Measurements from ENCODE around the gene PARP8. TPM values are rescaled to one million over a fixed set of nuclear protein-coding genes. Genes with fewer than 3 reads are reported as not detected.

PARP8 gene
- polyA plus RNA-seq, 1 donor = 7.7 TPM

DNA sequence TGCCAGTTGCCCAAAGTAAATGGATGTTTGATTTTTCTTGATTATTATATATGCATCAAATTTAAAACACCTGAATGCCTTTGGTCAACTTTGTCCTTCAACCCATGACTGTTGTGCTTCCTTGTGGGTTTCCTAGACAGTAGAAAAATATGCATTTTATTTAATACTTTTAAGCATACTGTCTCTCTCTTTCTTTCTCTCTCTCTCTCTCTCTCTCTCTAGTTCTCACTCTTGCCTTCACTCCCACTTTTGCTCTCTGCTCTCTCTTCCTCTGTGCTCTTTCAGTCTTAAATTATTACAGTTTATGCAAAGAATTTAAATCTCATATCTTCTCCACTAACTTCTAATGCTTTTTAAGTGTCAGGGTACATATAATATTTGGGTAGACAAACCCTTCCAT lies 173.0 kb downstream of the PARP8 start:
- DNase-seq (ENCODE audit: low read depth) = no peak

DNA sequence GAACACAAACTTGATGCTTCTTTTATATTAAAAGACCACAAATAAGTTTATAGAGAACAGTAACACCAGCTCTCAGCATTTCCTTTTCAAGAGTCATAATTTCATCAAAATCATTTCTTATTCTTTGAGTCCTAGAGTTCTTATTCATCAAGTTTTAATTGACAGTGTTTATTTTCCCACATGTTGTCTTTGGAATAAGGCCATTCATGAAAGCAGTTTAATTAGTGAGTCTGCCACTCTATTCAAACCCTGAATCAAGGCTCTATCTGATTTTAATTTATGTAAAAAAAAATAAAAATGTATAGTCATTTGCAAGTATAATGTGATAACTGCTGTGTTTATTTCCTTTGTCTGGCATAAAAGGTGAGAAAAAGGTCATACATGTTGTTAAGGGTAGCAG lies 176.7 kb downstream of the PARP8 start:
- no peak for DNase-seq (ENCODE audit: low read depth)

DNA sequence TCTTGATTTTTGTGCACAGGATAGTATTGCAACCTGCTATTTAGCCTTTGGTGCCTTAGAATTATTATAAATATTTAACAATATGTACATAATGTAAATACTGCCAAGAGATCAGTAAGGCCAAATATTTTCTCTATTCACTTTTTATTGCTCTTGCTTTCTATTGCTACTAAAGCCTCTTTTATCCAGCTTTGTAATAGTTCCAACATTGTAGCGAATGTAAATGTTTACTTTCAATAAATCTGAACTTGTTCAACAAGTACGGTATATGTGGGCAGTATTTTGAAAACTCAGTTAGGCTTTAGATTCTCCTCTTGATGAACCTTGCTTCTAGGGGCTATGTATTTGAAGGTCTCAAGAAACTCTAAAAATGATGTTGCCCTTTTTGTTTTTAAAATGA lies 179.8 kb downstream of the PARP8 start:
- no peak for DNase-seq (ENCODE audit: low read depth)

DNA sequence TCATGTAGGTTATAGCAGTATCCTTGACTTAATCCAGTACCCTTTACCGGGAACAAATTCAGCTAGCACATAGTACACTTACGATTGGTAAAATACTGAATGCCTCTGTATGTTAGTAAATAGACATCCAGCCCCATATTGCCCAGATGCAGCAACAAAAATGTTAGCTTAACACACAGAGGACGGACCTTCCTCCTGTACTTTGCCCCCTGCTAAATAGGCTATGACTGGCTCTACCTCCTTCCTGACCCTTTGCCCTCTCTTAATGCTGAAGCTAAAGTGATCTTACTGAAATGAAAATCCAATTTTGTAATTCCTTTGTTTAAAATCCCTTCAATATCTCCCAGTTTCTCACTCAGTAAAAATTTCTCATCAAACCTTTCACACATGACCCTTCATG lies 183.1 kb downstream of the PARP8 start:
- no peak for DNase-seq (ENCODE audit: low read depth)

DNA sequence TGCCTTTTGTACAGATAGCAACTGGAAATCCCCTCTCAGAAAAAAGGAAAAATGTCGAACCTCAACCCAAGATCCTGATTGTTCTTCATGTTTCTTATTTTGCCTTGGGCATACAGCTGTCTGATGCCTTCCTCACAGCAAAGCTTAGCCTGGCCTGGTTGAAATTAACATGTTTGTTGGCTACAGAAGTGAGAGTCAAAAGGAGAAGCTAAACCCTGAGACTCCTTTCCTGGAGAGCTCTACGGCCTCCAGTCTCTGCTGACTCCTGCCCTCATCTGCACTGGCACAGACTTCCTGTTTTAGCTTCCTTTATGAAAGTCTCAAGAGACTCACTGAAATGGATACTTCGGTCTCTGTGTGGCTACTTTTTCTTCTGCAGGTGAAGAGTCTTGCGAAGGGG lies 186.7 kb downstream of the PARP8 start:
- DNase-seq (ENCODE audit: low read depth) = no peak

DNA sequence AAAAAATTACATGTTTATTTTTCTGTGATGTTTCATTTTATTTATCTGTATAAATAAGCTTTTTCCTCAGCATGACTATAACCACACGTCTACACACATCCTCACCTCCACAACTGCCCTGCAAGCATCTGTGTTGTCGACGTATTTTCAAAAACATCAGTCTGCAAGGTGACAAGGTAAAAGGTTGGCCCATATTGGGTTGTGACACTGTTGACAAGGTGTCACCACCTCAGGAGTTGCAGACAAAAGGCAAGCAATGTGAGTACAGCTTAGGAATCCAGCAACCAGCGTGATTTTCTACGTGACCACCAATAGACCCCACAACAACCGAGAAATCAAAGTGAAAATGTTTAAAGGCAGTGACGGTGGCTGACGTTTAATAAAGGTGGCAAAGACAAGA lies 187.6 kb downstream of the PARP8 start:
- DNase-seq (ENCODE audit: low read depth) = no peak

DNA sequence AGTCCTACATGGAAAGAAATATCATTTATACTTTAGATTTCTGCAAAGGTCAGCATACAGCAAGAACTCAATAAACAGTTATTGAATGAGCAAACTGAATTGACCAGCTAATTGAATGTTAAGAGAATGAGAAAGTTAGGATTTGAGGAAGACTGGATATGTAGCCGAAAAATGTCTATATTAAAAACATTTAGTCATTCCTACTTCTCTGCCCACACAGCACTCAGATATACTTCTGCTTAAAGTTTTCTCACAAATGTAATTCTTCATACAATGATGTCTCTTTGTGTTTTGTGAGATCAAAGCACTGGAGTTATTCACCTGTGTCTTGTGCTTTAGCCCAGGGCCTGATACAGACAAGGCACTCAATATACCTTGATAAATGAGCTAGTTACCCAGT lies 188.6 kb downstream of the PARP8 start:
- DNase-seq (ENCODE audit: low read depth) = no peak

DNA sequence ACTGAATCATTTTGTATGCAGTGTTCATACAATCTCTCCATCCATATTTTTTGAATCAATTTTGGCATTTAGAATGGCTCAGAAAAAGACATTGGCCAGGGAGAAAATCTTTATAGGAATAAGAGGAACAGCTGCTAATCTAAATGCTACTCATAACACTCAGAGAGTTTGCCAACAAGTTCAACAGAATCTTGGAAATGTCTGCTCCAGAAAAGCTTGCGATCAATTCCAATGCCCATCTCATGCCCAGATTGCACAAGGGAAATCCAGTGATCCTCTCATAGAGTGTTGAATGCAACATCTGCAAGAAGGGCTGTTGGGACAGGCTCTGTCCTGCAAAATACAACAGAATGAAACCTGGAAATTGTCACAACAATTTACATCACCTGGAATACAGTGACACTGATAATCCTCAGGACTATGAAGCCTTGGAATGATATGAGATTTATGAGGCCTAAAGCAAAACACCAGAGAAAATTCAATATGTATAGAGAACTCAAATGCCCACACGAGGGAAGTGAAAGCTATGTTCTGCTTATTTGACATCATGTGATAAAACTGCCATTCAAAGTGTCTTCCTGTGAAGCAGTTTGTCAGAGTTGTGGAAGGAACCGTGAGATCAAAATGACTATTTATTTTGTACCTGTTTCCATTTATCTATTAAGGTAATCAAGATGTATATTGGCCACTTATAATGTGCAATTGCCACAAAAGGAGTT lies 190.1 kb downstream of the PARP8 start:
- no peak for DNase-seq (ENCODE audit: low read depth)

DNA sequence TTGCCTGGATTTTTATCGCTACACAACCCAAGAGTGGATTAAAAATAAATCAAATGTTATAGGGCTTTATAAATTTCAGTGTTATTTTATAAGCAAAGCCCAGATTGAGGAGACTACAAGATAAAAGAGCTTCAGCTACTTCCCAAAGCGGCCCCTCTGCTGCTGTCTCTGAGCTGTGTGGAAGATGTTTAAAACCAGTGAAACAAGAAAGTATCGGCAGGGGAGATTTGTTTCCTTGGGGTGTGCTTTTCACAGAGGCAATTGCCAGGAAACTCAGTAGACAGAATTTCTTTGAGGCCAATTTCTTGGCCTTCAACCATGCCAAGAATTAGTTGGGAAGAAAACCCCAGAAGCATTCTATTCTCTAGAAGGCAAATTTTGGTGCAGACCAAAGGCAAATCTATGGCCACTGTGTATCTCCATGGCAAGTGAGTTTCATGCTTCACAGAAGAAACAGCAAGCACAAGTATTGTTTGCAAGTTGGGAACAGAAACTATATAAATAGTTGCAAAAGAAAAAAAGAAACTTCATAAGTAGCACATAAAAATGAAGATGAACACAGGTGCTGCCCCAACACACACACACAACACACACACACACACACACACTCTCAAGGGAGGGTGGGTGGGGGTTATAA lies 197.2 kb downstream of the PARP8 start:
- no peak for DNase-seq (ENCODE audit: low read depth)

DNA sequence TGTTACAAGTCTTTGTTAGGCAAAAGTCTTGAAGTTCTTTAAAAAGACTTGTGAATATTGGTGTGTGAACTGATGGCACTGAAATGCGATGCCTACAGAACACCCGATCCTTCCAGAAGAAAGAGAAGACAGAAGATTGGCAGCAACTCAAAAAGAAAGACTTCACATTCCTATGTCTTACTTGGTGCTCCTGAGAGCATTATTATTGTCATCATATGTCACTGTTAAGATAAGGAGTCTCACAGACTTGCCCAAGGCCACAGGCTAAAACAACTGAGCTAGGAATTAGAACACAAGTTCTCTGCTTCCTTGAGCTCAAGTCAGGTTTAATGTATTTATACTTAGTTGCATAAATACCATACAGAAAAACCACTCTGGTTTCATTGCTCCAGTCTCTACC lies 198.0 kb downstream of the PARP8 start:
- DNase-seq (ENCODE audit: low read depth) = no peak

DNA sequence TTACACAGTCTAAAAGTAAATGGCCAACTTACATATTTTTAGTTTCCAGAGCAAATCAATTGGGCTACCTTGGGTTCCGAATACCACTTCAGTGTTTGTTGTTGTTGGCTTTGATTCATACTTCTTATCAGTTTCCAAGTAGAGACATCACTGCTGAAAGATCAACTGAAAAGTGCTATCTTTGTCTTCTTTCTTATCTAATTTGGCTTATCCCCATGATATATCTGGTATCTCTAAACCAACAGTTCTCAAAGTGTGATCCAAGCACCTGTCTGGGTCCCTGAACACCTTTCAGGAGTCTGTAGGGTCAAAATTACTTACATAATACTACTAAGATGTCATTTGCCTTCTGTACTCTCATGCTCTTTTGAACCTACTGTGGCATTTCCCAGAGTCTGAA lies 200.0 kb downstream of the PARP8 start:
- no peak for DNase-seq (ENCODE audit: low read depth)

DNA sequence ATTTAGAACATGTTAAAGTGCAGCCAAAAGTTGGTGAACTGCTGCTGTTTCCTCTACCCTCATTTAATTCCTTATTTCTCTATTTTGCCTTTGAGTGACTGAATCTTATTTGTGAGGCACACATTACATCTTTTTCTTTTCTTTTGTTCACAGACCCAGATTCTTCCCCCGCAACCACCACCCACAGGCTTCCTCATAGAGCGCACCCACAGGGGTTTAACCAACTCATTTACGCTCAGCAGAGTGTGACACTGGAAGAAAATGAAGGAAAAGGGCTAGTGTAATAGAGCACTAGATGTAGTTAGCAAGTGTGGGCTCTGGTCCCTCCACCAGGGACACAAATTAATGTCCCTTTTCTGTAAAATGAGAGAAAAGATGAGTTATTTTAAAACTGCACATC lies 200.7 kb downstream of the PARP8 start:
- no peak for DNase-seq (ENCODE audit: low read depth)

DNA sequence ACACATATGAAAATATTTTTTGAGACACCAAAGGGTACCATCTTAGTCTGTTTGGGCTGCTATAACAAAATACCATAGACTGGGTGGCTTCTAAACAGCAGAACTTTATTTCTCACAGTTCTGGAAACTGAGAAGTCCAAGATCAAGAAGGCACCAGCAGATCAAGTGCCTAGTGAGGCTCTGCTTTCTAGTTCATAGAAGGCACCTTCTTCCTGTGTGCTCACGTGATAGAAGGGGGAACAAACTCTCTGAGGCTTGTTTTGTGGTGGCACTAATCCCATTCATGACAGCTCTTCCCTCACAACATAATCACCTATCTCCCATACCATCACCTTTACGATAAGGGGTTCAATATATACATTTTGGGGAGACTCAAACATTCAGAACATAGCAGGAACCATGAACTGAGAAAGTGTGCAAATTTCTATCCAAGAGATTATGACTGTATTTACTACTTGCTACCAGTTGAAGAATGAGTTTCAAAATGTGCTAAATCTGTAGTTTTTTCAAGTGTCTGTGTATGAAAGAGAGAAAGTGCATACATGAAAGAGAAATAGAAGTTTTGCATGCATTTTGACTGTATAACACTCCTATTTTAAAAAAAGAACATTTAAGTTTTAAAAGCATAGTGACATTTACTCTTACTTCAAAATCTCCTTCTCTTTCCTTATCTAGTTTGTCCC lies 207.3 kb downstream of the PARP8 start:
- no peak for DNase-seq (ENCODE audit: low read depth)

DNA sequence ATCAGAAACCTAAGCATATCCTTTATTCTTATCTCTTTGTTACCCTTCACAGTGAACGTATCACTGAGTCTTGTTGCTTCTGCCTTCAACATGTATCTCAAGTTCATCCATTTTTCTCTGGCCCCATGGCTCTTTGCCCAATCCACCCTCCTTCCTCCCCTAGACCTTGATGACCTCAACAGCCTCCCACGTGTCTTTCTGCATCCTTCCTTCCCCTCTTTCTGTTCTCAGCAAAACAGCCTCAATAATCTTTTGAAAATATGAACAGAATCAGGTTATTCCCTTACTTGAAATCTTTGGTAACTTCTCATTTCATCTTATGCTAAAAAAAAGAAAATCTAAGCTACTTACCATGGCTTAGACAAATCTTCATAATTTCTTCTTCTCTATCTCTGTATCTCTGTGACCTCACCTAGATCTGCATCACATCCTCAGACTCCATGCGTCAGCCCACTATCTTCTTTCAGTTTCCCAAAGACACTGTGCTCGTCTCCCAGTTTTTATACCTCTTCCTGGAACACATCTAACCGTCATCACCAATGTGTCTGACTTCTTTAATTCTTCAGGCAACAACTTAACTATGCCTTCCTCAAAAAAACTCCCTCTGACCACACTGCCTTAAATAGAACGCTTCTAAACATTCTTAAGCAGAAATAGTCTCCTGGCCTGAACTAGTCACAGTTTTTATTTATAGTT lies 208.0 kb downstream of the PARP8 start:
- DNase-seq (ENCODE audit: low read depth) = no peak

DNA sequence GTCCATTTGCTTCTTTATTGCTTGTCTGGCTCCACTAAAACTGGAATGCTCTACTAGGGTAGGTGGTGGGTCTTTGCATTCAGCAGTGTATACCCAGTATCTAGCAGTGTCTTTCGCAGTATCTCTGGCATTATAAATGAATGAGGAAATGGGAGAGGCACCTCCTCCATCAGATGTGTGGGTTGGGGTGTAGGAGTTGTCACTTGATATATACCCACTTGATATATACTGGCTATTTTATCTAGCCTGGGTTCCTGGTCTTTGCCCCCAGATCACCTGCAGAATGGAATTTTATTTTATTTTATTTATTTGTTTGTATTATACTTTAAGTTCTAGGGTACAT lies 208.5 kb downstream of the PARP8 start:
- no peak for DNase-seq (ENCODE audit: low read depth)

DNA sequence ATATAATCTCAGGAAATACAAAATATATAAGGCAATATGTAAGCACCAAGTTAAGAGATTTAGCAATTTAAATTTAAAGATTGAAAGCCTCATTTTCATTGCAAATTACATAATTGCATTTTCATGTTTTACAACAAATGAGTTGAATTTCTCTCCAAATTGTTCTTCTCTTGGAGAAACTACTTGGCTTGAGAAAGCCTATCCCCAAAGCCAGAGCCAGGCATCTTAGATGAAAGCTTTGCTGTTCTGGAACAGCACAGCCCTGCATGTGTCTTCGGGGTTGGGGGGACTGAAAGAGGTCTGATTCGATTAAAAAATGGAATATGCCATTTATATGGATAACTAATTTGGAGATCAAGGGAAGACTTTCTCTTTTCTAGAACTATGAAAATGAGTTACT lies 212.0 kb downstream of the PARP8 start:
- no peak for DNase-seq (ENCODE audit: low read depth)

DNA sequence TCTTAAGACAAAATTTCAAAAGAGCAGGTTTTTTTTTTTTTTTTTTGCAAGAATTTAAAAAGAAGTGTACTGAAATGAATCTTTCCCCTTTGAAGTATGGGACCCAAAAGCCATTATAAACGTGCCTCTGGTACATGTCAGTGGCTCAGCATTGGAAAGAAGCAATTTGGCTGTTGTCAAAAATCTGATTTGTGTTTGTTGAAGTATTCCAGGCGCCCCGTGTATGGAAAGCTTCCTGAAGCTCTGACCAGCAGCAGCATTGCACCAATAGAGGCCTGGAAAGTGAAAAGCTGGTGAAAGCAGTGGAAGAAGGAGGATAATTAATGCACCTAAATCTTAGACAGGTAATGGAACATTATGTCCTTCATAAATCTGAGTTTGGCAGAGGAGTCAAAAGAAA lies 215.0 kb downstream of the PARP8 start:
- DNase-seq (ENCODE audit: low read depth) = no peak

DNA sequence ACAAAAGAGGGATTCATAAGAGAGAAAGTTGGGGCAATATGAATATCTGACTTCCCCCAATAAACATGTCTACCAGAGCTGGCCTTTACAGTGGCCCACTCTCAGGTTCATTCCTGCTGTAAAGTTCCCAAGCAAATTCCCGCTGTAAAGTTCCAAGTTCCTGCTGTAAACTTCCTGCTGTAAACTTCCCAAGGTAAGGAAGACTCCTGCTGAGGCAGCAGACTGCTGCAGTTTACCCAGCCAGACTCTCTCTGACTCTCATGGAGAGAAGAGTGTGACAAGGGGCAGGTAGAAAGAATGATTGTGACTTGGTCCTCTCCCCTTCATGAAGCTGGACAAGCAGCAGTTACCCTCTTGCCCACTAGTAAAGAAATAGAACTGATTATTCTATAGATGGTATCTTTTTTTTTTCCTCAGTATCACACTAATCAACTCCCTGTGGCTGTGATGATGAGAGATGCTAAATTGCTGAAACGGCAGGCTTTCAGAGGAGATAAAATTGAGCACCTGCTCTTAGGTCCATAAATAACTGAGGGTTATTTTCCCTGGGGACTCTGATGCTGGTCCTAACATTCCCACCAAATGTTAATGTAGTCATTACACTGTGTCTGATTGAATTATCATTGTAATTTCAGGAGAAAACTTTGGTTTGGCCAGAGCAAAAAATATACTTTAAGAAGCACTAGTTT lies 220.4 kb downstream of the PARP8 start:
- DNase-seq (ENCODE audit: low read depth) = no peak

DNA sequence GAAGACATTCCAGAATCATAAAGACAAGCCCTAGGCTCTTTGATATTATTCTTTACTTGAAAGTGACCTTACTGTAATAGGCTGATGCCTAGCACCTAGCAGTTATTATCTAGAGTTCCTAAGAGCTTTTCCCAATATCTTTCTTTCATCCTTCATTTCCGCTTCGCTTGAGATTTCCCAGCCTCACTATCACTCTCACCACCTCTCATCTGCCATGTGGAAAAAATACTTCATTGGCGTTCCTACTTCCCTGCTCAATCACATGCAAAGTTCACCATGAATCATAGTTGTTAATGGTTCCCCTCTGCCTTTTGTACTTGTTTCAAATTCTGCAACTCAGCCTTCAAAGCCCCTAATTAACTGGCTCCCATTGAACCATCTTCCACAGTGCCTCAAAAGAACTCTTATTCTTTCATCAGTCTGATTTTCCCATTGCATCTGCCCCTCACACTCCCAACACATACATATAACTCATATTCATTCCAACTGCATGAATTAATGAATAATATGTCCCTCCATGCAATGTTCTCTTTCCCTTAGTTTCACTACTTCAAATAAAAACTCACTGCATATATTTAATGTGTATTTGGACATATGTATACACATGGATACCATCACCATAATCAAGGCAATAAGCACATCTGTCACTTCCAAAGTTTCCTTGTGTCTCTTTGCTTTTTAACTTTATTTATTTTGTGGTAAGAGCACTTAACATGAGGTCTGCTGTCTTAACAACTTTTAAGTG lies 221.6 kb downstream of the PARP8 start:
- no peak for DNase-seq (ENCODE audit: low read depth)

DNA sequence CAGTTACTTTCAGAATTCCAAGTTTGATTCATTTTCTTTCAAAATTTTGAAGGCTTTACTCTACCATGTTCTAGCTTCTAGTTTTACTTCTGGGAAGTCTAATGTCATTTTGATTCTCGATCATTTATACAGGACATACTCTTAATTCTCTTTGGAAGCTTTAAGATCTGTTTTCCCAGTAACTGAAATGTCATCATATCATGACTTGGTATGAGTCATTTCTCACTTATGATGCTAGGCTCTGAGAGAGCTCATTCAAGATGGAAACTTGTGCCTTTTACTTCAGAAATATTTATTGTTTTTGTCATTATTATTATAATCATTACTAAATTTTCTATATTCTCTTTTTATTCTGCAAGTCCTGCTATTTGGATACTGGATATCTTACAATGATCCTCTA lies 222.3 kb downstream of the PARP8 start:
- no peak for DNase-seq (ENCODE audit: low read depth)

DNA sequence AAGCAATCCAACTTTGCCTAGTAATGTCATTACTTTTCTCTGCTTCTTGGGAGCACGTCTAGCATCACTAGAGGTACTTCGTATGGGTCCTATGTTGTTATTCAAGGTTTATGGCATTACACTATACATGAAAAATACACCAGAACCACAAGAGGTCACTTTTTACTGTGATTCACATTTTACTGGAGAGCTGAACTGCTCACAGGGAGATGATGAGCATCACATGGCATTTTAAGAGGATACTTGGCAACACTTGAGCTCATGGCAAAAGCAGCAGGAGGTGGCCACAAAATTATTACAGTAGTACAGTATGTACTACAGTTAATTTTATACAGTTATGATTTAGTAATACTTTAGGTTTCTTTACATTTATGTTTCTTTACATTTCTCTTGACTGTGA lies 223.4 kb downstream of the PARP8 start:
- no peak for DNase-seq (ENCODE audit: low read depth)
